AG10803 (cell line): Measurements from ENCODE around the gene FKBP2.
"Not testable (repeated sequence)": the region's sequence is repeated elsewhere in the genome, so short reads cannot be mapped to it uniquely, and the experiment has no call there.

Source experiments
- DNase-seq: peaks from one replicate; pipeline ENCODE4 v3.0.0; 2010; ENCODE audit warnings: low read depth
- H3K4me3 ChIP-seq: 2 replicates; pipeline ENCODE4 v1.5.1; 2011; ENCODE audit warnings: mild to moderate bottlenecking, low read length, control low read depth
- CTCF ChIP-seq: conservative IDR thresholded peaks from 2 replicates; pipeline ENCODE4 v1.5.1; 2011; ENCODE audit warnings: mild to moderate bottlenecking, low read length, control low read depth, inconsistent platforms

The FKBP2 gene

GRCh38 chr11:64241491-64242374 is 838 bp downstream of the FKBP2 start:
- no peak for TF ChIP-seq CTCF
- DNase-seq, result no peak
- peak overlapping the region; percentile 82 for H3K4me3 ChIP-seq

- TF ChIP-seq CTCF, result no peak
- peak overlapping the region; percentile 17; the same call in 1 of the 2 replicates for H3K4me3 ChIP-seq
- no peak for DNase-seq
Measured at GRCh38 chr11:64243236-64243854, 2.5 kb downstream of the FKBP2 start.

GRCh38 chr11:64244107-64244506 is 3.2 kb downstream of the FKBP2 start:
- no peak for TF ChIP-seq CTCF
- DNase-seq, result no peak
- no peak overlapping the region for H3K4me3 ChIP-seq

GRCh38 chr11:64244966-64245365 is 4.1 kb downstream of the FKBP2 start:
- H3K4me3 ChIP-seq, result peak overlapping the region; percentile 96
- DNase-seq, result no peak
- TF ChIP-seq CTCF, result no peak

- TF ChIP-seq CTCF, result no peak
- no peak for DNase-seq
Measured at GRCh38 chr11:64245401-64245796, 4.5 kb downstream of the FKBP2 start.

GRCh38 chr11:64245797-64246620 is 5.1 kb downstream of the FKBP2 start:
- peak; percentile 88 for DNase-seq
- H3K4me3 ChIP-seq, result peak overlapping the region; percentile 96
- TF ChIP-seq CTCF, result no peak

More at GRCh38 chr11:64245401-64245796, 4.5 kb downstream of the FKBP2 start:
- H3K4me3 ChIP-seq, result peak overlapping the region; percentile 96

GRCh38 chr11:64246621-64246870 is 5.7 kb downstream of the FKBP2 start:
- peak overlapping the region; percentile 96 for H3K4me3 ChIP-seq
- DNase-seq, result not testable (repeated sequence)
